ENCODE data around the gene TANC2. TPM values are rescaled to one million over a fixed set of nuclear protein-coding genes. Genes with fewer than 3 reads are reported as not detected.

TANC2 gene
- total RNA-seq, 1 experiment from 2014 or later, result 24.2 TPM

DNA sequence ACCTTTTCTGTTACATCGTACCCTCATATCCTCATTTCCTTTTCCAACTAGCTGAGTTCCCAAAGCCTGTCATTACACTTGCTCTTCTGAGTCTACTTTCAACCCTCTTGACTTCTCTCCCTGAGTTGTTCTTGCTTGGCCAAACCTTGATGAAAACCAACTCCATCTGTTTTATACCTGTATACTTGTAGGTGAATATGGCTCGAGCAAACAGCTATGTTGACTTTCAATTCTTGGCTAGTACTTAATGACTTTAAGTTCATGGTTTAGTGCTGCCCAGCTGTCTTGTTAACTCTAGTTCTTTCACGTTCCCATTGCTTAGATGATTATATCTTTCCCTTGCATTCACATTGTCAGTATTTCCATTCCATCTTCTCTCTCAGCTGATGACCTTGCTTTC, 14.8 kb downstream of the TANC2 start:
- H3K9me3 ChIP-seq (ENCODE audit: low read length), result peaks cover 18% of the 10 kb centered on the region
- TF ChIP-seq CTCF (conservative IDR thresholded peaks at IDR 0.05; ENCODE audit: low read depth, low read length) (no peak), EZH2 (IDR thresholded peaks at IDR 0.05; ENCODE audit: low read length, unreplicated experiment) (no peak), EZH2phosphoT487 (IDR thresholded peaks at IDR 0.05; ENCODE audit: borderline replicate concordance, low read length) (no peak)
- peaks cover 95% of the 10 kb centered on the region for H3K79me2 ChIP-seq (ENCODE audit: low read length)
- 0 out of 2 replicates have a peak, but pooled peaks cover 8% of the 10 kb centered on the region for H4K20me1 ChIP-seq (ENCODE audit: low read length)
- DNase-seq (no peak), ATAC-seq (no peak)
- no peaks in the 10 kb centered on the region for H3F3A ChIP-seq (ENCODE audit: low read length, unreplicated experiment)
- CTCF ChIA-PET, result no interaction called here
- no peak overlapping the region for H2AFZ ChIP-seq (ENCODE audit: low read length)
- no TSS peak for BruUV-seq (replicated peaks)
- no peak overlapping the region for H3K27ac ChIP-seq (ENCODE audit: low read length)
- H3K4me2 ChIP-seq (ENCODE audit: low read length), result no peak overlapping the region
- H3K4me3 ChIP-seq (ENCODE audit: low read length), result no peak overlapping the region
- no peak overlapping the region for H3K9ac ChIP-seq (ENCODE audit: low read length)
- H3K27me3 ChIP-seq (ENCODE audit: low read length), result no peaks in the 10 kb centered on the region
- H3K36me3 ChIP-seq (ENCODE audit: low read depth, low read length), result peaks cover 13% of the 10 kb centered on the region; the same call in 1 of the 2 replicates
- peaks cover 14% of the 10 kb centered on the region for H3K4me1 ChIP-seq (ENCODE audit: insufficient read depth, low read length)
- intact Hi-C loops (cut with micrococcal nuclease), result no loop called here
- POLR2A ChIA-PET (ENCODE audit: unreplicated experiment), result interaction anchor here (0.6 kb wide), 1 partner anchor 294 kb away, joined by 3 read pairs; no protein-coding TSS in a partner anchor
- H3K9me2 ChIP-seq (replicated peaks; ENCODE audit: low read length), result no peaks in the 10 kb centered on the region

DNA sequence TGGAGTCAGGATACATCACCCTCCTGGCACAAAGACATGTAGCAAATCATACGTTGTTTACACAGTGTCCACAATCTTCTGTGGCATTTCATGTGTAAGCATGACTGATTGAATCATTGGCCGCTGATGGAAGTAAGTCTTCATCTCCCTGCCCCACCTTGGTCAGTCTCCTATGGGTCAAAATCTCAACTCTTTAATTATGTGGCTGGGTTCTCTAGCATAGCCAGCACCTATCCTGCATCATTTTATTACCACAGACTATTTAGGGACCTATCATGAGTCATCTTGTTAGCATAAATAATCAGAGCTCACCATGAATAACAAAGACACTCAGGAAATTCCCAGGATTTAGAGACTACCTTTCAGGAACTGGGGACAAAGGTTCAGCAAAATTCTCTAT, 15.9 kb downstream of the TANC2 start:
- Histone ChIP-seq H3K9me3 (ENCODE audit: low read length) (peaks cover 16% of the 10 kb centered on the region), H3K79me2 (ENCODE audit: low read length) (peaks cover 95% of the 10 kb centered on the region), H3K4me2 (ENCODE audit: low read length) (peak overlapping the region; percentile 13), H3K9ac (ENCODE audit: low read length) (no peak overlapping the region), H4K20me1 (ENCODE audit: low read length) (0 out of 2 replicates have a peak, but pooled peaks cover 8% of the 10 kb centered on the region), H3K9me2 (replicated peaks; ENCODE audit: low read length) (no peaks in the 10 kb centered on the region), H3F3A (ENCODE audit: low read length, unreplicated experiment) (no peaks in the 10 kb centered on the region), H3K27ac (ENCODE audit: low read length) (peak overlapping the region; percentile 56), H3K27me3 (ENCODE audit: low read length) (no peaks in the 10 kb centered on the region), H3K36me3 (ENCODE audit: low read depth, low read length) (peaks cover 9% of the 10 kb centered on the region; the same call in 1 of the 2 replicates), H3K4me3 (ENCODE audit: low read length) (no peak overlapping the region), H2AFZ (ENCODE audit: low read length) (no peak overlapping the region), H3K4me1 (ENCODE audit: insufficient read depth, low read length) (peaks cover 14% of the 10 kb centered on the region)
- peak; percentile 87 for DNase-seq
- ATAC-seq, result peak; percentile 89
- TF ChIP-seq EZH2phosphoT487 (IDR thresholded peaks at IDR 0.05; ENCODE audit: borderline replicate concordance, low read length), result no peak
- TF ChIP-seq EZH2 (IDR thresholded peaks at IDR 0.05; ENCODE audit: low read length, unreplicated experiment), result no peak
- TF ChIP-seq CTCF (conservative IDR thresholded peaks at IDR 0.05; ENCODE audit: low read depth, low read length), result no peak
- ChIA-PET CTCF (no interaction called here), POLR2A (ENCODE audit: unreplicated experiment) (no interaction called here)
- BruUV-seq (replicated peaks), result no TSS peak
- intact Hi-C loops (cut with micrococcal nuclease), result no loop called here

- no peak for TF ChIP-seq EZH2 (IDR thresholded peaks at IDR 0.05; ENCODE audit: low read length, unreplicated experiment)
- no peak for TF ChIP-seq EZH2phosphoT487 (IDR thresholded peaks at IDR 0.05; ENCODE audit: borderline replicate concordance, low read length)
- DNase-seq (no peak), ATAC-seq (no peak)
- no peak overlapping the region for H2AFZ ChIP-seq (ENCODE audit: low read length)
- no peaks in the 10 kb centered on the region for H3K27me3 ChIP-seq (ENCODE audit: low read length)
- H3K27ac ChIP-seq (ENCODE audit: low read length), result no peak overlapping the region
- BruUV-seq (replicated peaks), result no TSS peak
- CTCF ChIA-PET, result no interaction called here
- H3K4me3 ChIP-seq (ENCODE audit: low read length), result no peak overlapping the region
- H3K36me3 ChIP-seq (ENCODE audit: low read depth, low read length), result 0 out of 2 replicates have a peak, but pooled peaks cover 5% of the 10 kb centered on the region
- H3K79me2 ChIP-seq (ENCODE audit: low read length), result peaks cover 87% of the 10 kb centered on the region
- intact Hi-C loops (cut with micrococcal nuclease), result no loop called here
- no peak overlapping the region for H3K9ac ChIP-seq (ENCODE audit: low read length)
- H4K20me1 ChIP-seq (ENCODE audit: low read length), result 0 out of 2 replicates have a peak, but pooled peaks cover 8% of the 10 kb centered on the region
- H3F3A ChIP-seq (ENCODE audit: low read length, unreplicated experiment), result no peaks in the 10 kb centered on the region
- POLR2A ChIA-PET (ENCODE audit: unreplicated experiment), result no interaction called here
- no peak overlapping the region for H3K4me2 ChIP-seq (ENCODE audit: low read length)
- peaks cover 14% of the 10 kb centered on the region for H3K4me1 ChIP-seq (ENCODE audit: insufficient read depth, low read length)
- H3K9me2 ChIP-seq (replicated peaks; ENCODE audit: low read length), result no peaks in the 10 kb centered on the region
- peaks cover 10% of the 10 kb centered on the region for H3K9me3 ChIP-seq (ENCODE audit: low read length)
These were observed 18.8 kb downstream of the TANC2 start for GRCh38 chr17:62984801-62985200.
